DND-41 (cell line): Measurements from ENCODE around the gene CADM2.

Experiments
- ATAC-seq: fragments of 200-7000 bp; cut with Tn5 transposase; 3 replicates; pipeline ENCODE4 v1.9.1; 2021; ENCODE audit warnings: low read depth; ENCODE audit not compliant: insufficient read depth
- DNase-seq: peaks from one replicate; pipeline ENCODE4 v3.0.0-alpha.2; 2020
- H2AFZ ChIP-seq: 2 replicates; pipeline ENCODE4 v1.6.0; 2012; ENCODE audit warnings: low read depth, low read length
- H3K27ac ChIP-seq: 2 replicates; pipeline ENCODE4 v1.5.1; 2012; ENCODE audit warnings: low read length, inconsistent platforms
- H3K27me3 ChIP-seq: fragments of 200-600 bp; sonication (generic); 2 replicates; pipeline ENCODE4 v1.6.0; 2012; ENCODE audit warnings: low read length, mild to moderate bottlenecking, inconsistent platforms; ENCODE audit not compliant: insufficient read depth, poor library complexity
- H3K36me3 ChIP-seq: 2 replicates; pipeline ENCODE4 v1.5.1; 2012; ENCODE audit warnings: low read length, inconsistent platforms; ENCODE audit not compliant: insufficient read depth
- H3K4me1 ChIP-seq: 2 replicates; pipeline ENCODE4 v1.5.1; 2012; ENCODE audit warnings: mild to moderate bottlenecking, low read length; ENCODE audit not compliant: insufficient read depth
- H3K4me2 ChIP-seq: 2 replicates; pipeline ENCODE4 v1.6.0; 2012; ENCODE audit warnings: mild to moderate bottlenecking, moderate library complexity, low read length, inconsistent platforms; ENCODE audit not compliant: insufficient read depth
- H3K4me3 ChIP-seq, 2 experiments: fragments of 200-600 bp in 1 of 2; shearing (Covaris generic) in 1 of 2; 2 replicates each; pipeline ENCODE4 v1.5.1; 2012 to 2016; ENCODE audit warnings: inconsistent platforms in 2 of 2, low read length in 2 of 2, mild to moderate bottlenecking in 2 of 2, low read depth in 1 of 2, moderate library complexity in 1 of 2
- H3K79me2 ChIP-seq: 2 replicates; pipeline ENCODE4 v1.6.0; 2012; ENCODE audit warnings: low read length, inconsistent platforms; ENCODE audit not compliant: insufficient read depth
- H3K9ac ChIP-seq: 2 replicates; pipeline ENCODE4 v1.6.0; 2012; ENCODE audit warnings: low read depth, mild to moderate bottlenecking, inconsistent platforms, low read length, moderate library complexity
- H3K9me3 ChIP-seq: 2 replicates; pipeline ENCODE4 v1.5.1; 2012; ENCODE audit warnings: low read length, moderate library complexity, mild to moderate bottlenecking, inconsistent platforms; ENCODE audit not compliant: insufficient read depth, severe bottlenecking
- H4K20me1 ChIP-seq: 2 replicates; pipeline ENCODE4 v1.6.0; 2012; ENCODE audit warnings: low read length; ENCODE audit not compliant: insufficient read depth
- EZH2 ChIP-seq: IDR thresholded peaks from 3 replicates; pipeline ENCODE4 v1.6.1; 2012; ENCODE audit warnings: borderline replicate concordance, low read depth, mild to moderate bottlenecking, moderate library complexity, low read length, inconsistent platforms; ENCODE audit not compliant: severe bottlenecking
- TF ChIP-seq, protein P1 (sequence below): IDR thresholded peaks from 2 replicates; pipeline ENCODE4 v1.5.1; 2012; ENCODE audit warnings: borderline replicate concordance, low read length, moderate library complexity, mild to moderate bottlenecking; ENCODE audit not compliant: poor library complexity, severe bottlenecking; ENCODE audit errors: extremely low read depth

Gene CADM2

DNA sequence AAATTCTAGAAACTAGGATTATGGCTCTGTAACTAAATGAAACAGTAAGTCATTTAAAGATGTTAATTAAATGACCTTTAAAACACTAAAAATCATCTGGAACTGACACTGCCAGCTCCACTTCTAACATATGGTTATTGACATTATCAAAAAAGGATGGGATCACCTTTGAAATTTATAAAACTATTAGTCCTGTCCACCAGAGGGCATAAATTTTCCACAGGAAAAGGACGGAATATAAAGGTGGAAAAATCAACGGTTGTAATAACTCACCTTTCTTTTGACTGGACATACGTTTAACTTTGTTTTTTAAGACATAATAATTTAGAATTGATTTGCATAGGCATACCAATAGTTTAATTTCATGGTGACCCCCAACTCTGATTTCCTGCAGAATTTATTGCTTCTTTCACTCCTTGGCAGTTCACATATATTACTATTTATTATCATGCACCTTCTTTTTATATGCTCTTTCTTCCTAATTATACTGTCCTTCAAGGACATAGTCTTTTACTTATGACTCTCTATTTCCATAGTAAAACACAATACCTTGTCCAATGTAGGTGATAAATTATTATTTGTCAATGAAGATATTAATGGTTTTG lies 345.7 kb downstream of the CADM2 start:
- Histone ChIP-seq H3K4me3 (no peak overlapping the region), H3K79me2 (no peaks in the 10 kb centered on the region), H3K27me3 (no peaks in the 10 kb centered on the region), H3K4me2 (no peak overlapping the region), H3K9me3 (no peaks in the 10 kb centered on the region), H3K4me1 (no peaks in the 10 kb centered on the region), H3K27ac (no peak overlapping the region), H4K20me1 (no peaks in the 10 kb centered on the region), H3K36me3 (no peaks in the 10 kb centered on the region), H2AFZ (no peak overlapping the region), H3K9ac (no peak overlapping the region)
- TF ChIP-seq, protein P1, sequence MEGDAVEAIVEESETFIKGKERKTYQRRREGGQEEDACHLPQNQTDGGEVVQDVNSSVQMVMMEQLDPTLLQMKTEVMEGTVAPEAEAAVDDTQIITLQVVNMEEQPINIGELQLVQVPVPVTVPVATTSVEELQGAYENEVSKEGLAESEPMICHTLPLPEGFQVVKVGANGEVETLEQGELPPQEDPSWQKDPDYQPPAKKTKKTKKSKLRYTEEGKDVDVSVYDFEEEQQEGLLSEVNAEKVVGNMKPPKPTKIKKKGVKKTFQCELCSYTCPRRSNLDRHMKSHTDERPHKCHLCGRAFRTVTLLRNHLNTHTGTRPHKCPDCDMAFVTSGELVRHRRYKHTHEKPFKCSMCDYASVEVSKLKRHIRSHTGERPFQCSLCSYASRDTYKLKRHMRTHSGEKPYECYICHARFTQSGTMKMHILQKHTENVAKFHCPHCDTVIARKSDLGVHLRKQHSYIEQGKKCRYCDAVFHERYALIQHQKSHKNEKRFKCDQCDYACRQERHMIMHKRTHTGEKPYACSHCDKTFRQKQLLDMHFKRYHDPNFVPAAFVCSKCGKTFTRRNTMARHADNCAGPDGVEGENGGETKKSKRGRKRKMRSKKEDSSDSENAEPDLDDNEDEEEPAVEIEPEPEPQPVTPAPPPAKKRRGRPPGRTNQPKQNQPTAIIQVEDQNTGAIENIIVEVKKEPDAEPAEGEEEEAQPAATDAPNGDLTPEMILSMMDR: no peak
- no peak for TF ChIP-seq EZH2
- no peak for DNase-seq
- ATAC-seq: no peak

DNA sequence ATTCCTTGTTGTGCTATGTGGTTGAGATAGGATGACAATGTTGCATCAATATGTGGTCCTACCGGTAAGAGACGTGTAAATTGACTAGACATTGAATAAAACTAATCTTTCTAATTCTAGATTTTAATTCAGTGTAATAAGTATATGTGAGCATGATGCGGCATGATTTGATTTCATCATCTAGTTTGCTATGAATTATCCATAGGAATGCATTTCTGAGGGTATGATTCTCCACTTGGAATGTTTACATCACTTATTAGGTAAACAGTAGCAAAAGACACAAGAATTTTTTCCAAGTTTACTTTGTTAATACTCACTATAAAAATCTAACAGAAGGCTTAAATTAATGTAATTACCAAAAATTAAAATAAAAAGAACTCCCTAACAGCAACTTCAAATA lies 353.5 kb downstream of the CADM2 start:
- no peaks in the 10 kb centered on the region for H3K4me1 ChIP-seq
- TF ChIP-seq EZH2: no peak
- TF ChIP-seq, protein P1: no peak
- no peak for ATAC-seq
- no peak overlapping the region for H3K9ac ChIP-seq
- H2AFZ ChIP-seq: no peak overlapping the region
- no peak for DNase-seq
- H3K79me2 ChIP-seq: no peaks in the 10 kb centered on the region
- no peaks in the 10 kb centered on the region for H3K36me3 ChIP-seq
- no peak overlapping the region for H3K27ac ChIP-seq
- no peaks in the 10 kb centered on the region for H3K9me3 ChIP-seq
- no peak overlapping the region for H3K4me2 ChIP-seq
- H4K20me1 ChIP-seq: no peaks in the 10 kb centered on the region
- no peak overlapping the region for H3K4me3 ChIP-seq
- no peaks in the 10 kb centered on the region for H3K27me3 ChIP-seq

GRCh38 chr3:85313380-85313779 lies 354.6 kb downstream of the CADM2 start:
- Histone ChIP-seq H3K4me2 (no peak overlapping the region), H3K27me3 (no peaks in the 10 kb centered on the region), H3K9me3 (no peaks in the 10 kb centered on the region), H3K4me1 (no peaks in the 10 kb centered on the region), H3K9ac (no peak overlapping the region), H3K36me3 (no peaks in the 10 kb centered on the region), H3K4me3 (no peak overlapping the region), H3K79me2 (no peaks in the 10 kb centered on the region), H2AFZ (no peak overlapping the region), H4K20me1 (no peaks in the 10 kb centered on the region), H3K27ac (no peak overlapping the region)
- no peak for TF ChIP-seq EZH2
- TF ChIP-seq, protein P1: no peak
- no peak for ATAC-seq
- no peak for DNase-seq

DNA sequence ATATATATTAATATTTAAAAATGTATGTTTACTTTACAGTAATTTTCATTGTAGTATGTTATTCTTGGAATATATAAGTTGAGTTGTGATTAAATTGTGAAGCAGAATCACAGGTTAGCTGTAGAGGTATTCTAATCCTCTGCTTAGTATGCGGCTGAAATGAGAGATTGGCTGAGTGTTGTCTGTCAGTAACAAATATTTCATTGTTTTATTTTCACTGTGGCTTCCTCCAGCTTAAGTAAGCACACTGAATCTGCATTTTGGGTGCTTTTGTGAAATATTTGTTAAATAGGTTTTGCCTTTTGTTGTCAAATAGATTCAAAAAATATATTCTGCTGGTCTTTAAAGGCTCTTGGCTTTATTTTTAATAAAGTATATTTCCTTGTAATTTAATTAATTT lies 357.5 kb downstream of the CADM2 start:
- ATAC-seq (no peak), DNase-seq (no peak)
- H3K4me1 ChIP-seq: no peaks in the 10 kb centered on the region
- no peak overlapping the region for H3K27ac ChIP-seq
- H3K79me2 ChIP-seq: no peaks in the 10 kb centered on the region
- TF ChIP-seq EZH2: no peak
- TF ChIP-seq, protein P1: no peak
- H4K20me1 ChIP-seq: no peaks in the 10 kb centered on the region
- H3K36me3 ChIP-seq: no peaks in the 10 kb centered on the region
- H3K9ac ChIP-seq: no peak overlapping the region
- H3K4me2 ChIP-seq: no peak overlapping the region
- no peak overlapping the region for H2AFZ ChIP-seq
- H3K9me3 ChIP-seq: no peaks in the 10 kb centered on the region
- H3K4me3 ChIP-seq: no peak overlapping the region
- H3K27me3 ChIP-seq: no peaks in the 10 kb centered on the region
